GM18507 (cell line): Measurements from ENCODE around the gene GPATCH4.
"Not testable (repeated sequence)": the region's sequence is repeated elsewhere in the genome, so short reads cannot be mapped to it uniquely, and the experiment has no call there.

Experiments used
- DNase-seq: peaks from one replicate; pipeline ENCODE4 v3.0.0; 2011; ENCODE audit warnings: low read depth; ENCODE audit not compliant: insufficient read length; ENCODE audit errors: extremely low spot score
- FAIRE-seq: peaks from 2 replicates; lab custom pipeline; 2011; peaks lifted over from hg19 to GRCh38; lab: Jason Lieb, UNC

Gene GPATCH4

GRCh38 chr1:156601122-156601830 lies at the start of gene GPATCH4:
TSS of gene GPATCH4 (minus strand) at chr1:156601479.
- FAIRE-seq (peak; percentile 72), DNase-seq (no peak)

GRCh38 chr1:156648951-156649350 lies 47.7 kb upstream of the GPATCH4 start:
- FAIRE-seq, result no peak
- no peak for DNase-seq

- no peak for FAIRE-seq
- DNase-seq, result no peak
Observed at GRCh38 chr1:156648496-156648895, 47.2 kb upstream of the GPATCH4 start.

- FAIRE-seq (no peak), DNase-seq (no peak)
Observed at GRCh38 chr1:156647351-156647750, 46.1 kb upstream of the GPATCH4 start.

GRCh38 chr1:156646738-156647211 lies 45.5 kb upstream of the GPATCH4 start:
- FAIRE-seq, result no peak
- no peak for DNase-seq

GRCh38 chr1:156645666-156646065 lies 44.4 kb upstream of the GPATCH4 start:
- DNase-seq (no peak), FAIRE-seq (no peak)

- DNase-seq (no peak), FAIRE-seq (no peak)
Observed at GRCh38 chr1:156645056-156645455, 43.8 kb upstream of the GPATCH4 start.

- FAIRE-seq, result no peak
Observed at GRCh38 chr1:156644640-156645039, 43.4 kb upstream of the GPATCH4 start.

GRCh38 chr1:156644146-156644545 lies 42.9 kb upstream of the GPATCH4 start:
- DNase-seq (no peak), FAIRE-seq (no peak)

More at GRCh38 chr1:156644640-156645039, 43.4 kb upstream of the GPATCH4 start:
- DNase-seq, result no peak

- FAIRE-seq, result peak; percentile 56
- no peak for DNase-seq
Observed at GRCh38 chr1:156643778-156644092, 42.5 kb upstream of the GPATCH4 start.

- FAIRE-seq (no peak), DNase-seq (no peak)
Observed at GRCh38 chr1:156643049-156643777, 41.9 kb upstream of the GPATCH4 start.

GRCh38 chr1:156642265-156643048 lies 41.2 kb upstream of the GPATCH4 start:
- DNase-seq (no peak), FAIRE-seq (no peak)

GRCh38 chr1:156641761-156642264 lies 40.5 kb upstream of the GPATCH4 start, which contains the start of gene BCAN:
TSS of gene BCAN (plus strand) at chr1:156642117. CDS start at chr1:156646055, 3,938 bp downstream.
- no peak for FAIRE-seq
- DNase-seq, result no peak

GRCh38 chr1:156640842-156641706 lies 39.8 kb upstream of the GPATCH4 start:
- FAIRE-seq, result no peak

GRCh38 chr1:156639601-156640101 lies 38.4 kb upstream of the GPATCH4 start:
- FAIRE-seq (no peak), DNase-seq (no peak)

More at GRCh38 chr1:156640842-156641706, 39.8 kb upstream of the GPATCH4 start:
- no peak for DNase-seq

- FAIRE-seq, result no peak
Observed at GRCh38 chr1:156638189-156638985, 37.1 kb upstream of the GPATCH4 start.

GRCh38 chr1:156632355-156632754 lies 31.1 kb upstream of the GPATCH4 start:
- DNase-seq, result no peak
- no peak for FAIRE-seq

More at GRCh38 chr1:156638189-156638985, 37.1 kb upstream of the GPATCH4 start:
- DNase-seq, result no peak

- FAIRE-seq, DNase-seq: not testable (repeated sequence)
Observed at GRCh38 chr1:156631152-156631551, 29.9 kb upstream of the GPATCH4 start.
